Activated CD4-positive, alpha-beta T cell treated with anti-CD3 and anti-CD28 coated beads, Interleukin-2, amount 50 U/mL, for 48 hours (primary cell): ENCODE measurements around the gene CMSS1.

ENCODE experiments used
- DNase-seq, 2 experiments: peaks; one replicate each; pipeline ENCODE4 v3.0.0-alpha.2; 2020

Gene CMSS1

GRCh38 chr3:99817437-99818240 is at the start of gene CMSS1:
TSS of gene CMSS1 (plus strand) at chr3:99817862.
- peak; percentile 97 for DNase-seq

DNA sequence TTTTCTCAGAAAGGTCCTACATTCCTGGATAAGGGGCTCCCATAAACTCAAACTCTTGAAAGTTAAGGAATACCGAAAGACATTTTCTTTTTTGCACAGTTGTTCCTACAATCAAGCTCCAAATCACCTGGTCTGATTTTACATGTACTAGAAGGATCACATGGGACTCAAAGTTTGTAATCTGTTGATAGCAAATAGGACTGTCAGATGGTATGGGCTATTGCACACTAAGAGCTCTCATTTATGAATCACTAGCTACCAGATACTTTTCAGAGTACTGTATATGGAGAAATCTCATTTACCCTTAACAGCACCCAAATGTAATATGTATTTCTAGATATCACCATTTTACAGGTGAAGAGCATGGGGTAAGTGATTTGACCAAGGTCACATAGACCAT is 49.5 kb upstream of the CMSS1 start:
- DNase-seq: no peak

- DNase-seq: no peak
These were observed 48.7 kb upstream of the CMSS1 start for GRCh38 chr3:99768808-99769501.

DNA sequence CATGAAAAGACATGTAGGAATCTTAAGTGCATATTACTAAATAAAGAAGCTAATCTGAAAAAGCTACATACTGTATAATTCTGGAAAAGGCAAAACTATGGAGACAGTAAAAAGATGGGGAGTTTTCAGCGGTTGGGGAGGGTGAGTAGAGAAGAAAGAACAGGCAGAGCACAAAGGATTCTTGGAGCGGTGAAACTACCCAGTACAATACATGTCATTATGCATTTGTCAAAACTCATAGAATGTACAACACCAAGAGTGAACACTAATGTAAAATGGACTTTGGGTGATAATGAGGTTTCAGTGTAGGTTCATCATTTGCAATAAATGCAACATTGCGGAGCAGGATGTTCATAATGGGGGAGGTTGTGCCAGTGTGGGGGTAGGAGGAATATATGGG is 45.5 kb upstream of the CMSS1 start:
- DNase-seq: no peak

DNA sequence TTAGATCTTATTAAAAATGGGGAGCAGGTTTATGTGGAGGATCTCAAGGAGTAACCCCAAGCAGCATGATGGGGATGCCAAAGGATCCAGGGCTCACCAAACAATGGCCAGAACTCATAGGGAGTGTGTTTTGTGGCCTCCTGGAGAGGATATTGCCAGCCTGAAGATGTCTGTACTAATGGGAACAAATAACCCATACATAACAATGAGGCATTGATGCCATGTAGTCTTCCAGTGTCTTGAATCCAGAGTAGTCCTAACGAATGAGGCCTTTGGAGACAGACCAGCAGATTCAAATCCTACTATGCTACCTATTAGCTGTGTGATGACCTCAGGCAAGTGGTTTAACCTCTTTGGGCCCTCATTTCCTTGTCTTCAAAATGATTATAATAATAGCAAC is 45.0 kb upstream of the CMSS1 start:
- no peak for DNase-seq

DNA sequence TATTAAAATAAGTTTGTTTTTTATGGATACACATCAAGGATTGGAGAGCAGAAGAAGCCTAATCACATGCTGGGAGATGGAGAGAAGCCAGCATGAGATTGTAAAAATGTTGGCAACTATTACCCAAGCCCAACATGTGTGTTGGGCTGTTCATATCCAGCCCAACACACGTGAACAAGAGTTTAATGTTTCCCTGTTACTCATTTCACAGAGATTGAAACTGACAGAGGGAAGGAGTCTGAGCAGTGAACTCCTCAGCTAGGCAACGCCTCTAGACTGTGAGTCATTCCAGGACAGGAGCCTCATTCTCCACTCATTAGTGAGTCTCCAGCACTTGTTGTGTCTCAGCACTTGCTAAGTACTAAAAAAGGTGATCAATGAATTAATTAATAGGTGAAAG is 43.2 kb upstream of the CMSS1 start:
- no peak for DNase-seq

- DNase-seq: no peak
These were observed 41.0 kb upstream of the CMSS1 start for GRCh38 chr3:99776516-99777209.

- DNase-seq: no peak
These were observed 40.5 kb upstream of the CMSS1 start for GRCh38 chr3:99777210-99777549.

- no peak for DNase-seq
These were observed 40.0 kb upstream of the CMSS1 start for GRCh38 chr3:99777708-99778107.

DNA sequence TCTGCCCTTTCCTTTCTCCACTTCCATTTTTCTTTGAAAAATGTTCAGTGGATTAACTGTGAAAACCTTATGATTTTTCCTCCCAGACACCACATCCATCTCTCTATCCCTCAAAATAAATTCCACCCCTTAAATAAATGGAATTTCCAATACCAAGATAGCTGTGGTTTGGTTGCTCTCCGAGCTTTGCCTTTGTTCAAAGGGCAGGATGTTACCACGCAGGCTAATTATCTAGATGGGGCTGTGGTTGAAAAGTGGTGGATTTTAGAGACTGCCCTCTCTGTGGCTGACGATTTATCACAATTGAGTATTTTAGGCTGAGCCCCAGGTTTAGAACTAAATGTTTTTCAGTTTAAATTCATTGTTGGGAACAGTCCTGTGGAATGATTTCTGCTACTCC is 36.9 kb upstream of the CMSS1 start:
- DNase-seq: no peak

DNA sequence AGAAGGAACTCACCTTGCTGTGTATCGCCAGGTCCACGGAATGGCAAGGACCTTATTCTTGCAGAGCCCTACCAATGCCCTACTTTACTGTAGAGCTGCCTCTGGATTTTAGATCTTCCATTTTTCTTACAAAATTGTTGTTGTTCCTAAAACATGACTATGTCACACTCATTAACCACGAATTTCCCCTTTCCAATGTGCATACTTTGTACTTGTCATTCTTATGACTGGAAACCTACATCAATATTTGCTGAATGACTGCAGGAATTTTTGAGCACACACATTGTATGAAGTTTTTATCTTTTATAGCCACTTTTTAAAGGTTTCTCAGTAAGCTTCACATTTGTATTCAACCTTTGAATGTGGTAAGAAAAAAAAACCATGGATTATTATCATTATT is 35.9 kb upstream of the CMSS1 start:
- no peak for DNase-seq

- no peak for DNase-seq
These were observed 34.6 kb upstream of the CMSS1 start for GRCh38 chr3:99783011-99783573.

DNA sequence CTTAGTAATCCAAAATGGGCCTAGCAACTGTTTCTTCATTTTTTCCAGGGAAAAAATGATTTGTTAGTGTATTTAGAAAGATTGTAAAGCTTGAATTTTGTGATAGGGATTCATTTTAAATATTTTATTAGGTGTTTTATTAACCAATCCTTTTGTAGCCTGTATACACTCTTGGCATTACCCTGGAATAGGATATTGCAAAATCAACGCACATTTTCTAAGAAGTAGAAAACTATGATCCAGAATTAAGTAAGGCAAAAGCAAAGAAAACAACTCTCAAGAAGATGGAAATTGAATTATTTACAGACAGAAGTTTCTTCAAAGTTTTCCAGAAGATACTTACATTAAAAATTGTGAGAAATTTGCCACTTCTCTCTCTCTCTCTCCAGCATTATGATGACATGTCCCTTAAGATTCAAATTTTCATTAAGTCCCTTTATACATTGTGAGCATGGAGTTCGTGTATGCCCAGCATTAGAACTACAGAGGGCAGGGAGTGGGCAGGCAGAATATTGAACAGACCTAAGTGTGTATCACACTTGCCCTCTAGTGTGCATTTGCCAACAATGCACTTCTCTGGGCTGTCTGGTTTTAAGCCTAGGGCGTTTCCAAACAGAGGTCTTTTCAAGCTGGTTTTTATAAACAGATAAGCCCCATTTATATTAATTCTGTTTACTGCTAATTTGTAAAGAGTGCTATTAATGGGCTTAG is 28.5 kb upstream of the CMSS1 start:
- peak in 1 of 2 experiments; percentile 13 for DNase-seq

GRCh38 chr3:99794485-99794884 is 23.2 kb upstream of the CMSS1 start:
- DNase-seq: no peak

DNA sequence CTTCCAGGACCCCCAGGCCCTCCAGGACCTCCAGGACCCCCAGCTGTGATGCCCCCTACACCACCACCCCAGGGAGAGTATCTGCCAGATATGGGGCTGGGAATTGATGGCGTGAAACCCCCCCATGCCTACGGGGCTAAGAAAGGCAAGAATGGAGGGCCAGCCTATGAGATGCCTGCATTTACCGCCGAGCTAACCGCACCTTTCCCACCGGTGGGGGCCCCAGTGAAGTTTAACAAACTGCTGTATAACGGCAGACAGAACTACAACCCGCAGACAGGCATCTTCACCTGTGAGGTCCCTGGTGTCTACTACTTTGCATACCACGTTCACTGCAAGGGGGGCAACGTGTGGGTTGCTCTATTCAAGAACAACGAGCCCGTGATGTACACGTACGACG is 22.1 kb upstream of the CMSS1 start:
- DNase-seq: no peak

GRCh38 chr3:99799422-99799821 is 18.2 kb upstream of the CMSS1 start:
- no peak for DNase-seq

GRCh38 chr3:99803297-99803696 is 14.4 kb upstream of the CMSS1 start:
- no peak for DNase-seq

DNA sequence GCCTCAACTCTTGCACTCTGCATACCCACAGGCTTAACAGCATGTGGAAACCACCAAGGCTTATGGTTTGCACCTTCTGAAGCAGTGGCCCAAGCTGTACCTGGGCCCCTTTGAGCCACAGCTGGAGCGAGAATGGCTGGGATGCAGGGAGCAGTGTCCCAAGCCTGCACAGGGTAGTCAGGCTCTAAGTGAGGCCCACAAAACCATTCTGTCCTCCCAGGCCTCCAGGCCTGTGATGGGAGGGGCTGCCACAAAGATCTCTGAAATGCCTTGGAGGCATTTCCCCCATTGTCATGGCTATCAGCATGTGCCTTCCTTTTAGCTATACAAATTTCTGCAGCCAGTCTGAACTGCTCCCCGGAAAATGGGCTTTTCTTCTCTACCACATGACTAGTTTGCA is 12.5 kb upstream of the CMSS1 start:
- DNase-seq: no peak

- DNase-seq: peak; percentile 29 to 36
These were observed 9.4 kb upstream of the CMSS1 start for GRCh38 chr3:99808163-99808794.

- no peak for DNase-seq
These were observed 8.1 kb upstream of the CMSS1 start for GRCh38 chr3:99809565-99809964.

DNA sequence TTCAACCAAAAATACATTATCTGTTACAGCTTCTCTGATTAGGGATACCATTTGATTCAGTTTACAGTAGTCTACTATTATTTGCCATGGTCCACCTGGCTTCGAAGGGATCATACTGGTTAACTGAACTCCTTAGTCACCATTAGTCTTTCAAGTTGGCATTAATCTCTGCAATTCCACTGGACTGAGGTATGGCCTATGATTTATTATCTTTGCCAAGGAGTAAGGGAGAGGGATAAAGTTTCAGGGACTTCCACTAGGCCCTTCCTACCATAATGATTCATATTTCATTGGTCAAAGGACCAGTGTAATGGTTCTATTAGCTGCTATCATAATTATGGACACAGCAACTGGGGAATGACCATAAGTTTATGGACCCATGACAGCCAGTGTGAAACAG is 7.3 kb upstream of the CMSS1 start:
- no peak for DNase-seq

DNA sequence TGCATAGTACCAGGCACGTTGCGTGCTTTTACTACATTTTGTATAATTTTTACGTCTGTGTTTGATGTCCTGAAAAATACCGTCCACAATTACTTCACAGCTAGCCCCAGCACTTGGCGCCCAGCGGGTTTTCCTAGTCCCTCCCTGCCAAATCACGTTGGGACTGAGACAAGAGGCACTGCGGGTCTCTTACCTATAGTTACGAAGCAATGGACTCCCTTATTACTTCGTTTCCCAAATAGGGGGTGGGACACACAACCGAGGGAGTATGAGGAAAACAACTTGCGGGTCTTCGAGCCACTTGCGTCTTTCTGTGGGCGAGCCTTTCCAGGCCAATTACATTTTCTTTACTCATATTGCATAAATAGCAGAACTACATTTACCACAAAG is 620 bp upstream of the CMSS1 start:
- DNase-seq: peak; percentile 12 to 21

DNA sequence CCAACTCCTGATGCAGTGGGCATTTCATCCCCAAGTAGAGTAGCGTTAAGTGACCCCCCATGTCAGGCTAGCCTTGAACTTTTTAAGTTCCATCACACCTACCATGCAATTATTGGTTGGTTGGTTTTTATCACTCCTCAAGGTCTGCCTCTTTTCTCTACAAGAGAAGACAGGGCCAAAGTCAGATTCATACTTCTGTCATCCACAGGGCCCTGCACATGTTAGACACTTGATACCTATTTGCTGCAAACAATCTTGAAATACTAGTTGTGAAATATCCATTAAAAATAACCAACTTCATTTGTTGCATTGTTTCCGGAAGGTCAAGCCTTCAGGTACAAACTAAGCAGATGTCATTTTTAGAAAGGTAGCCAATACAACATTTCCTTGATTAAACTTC is 1.2 kb downstream of the CMSS1 start:
- DNase-seq: no peak
